ENCODE results near the gene TSPAN3. TPM values are rescaled to one million over a fixed set of nuclear protein-coding genes. Genes with fewer than 3 reads are reported as not detected.
A peak's percentile ranks its signal among the peaks of the same experiment; 100 is the strongest.

TSPAN3 gene
- total RNA-seq, 3 donors from 2014 or later (not counting 1 experiment from before 2014, with no cell fraction given): 18.7 to 37.4 (median 29.9) TPM

- intact Hi-C loops (cut with micrococcal nuclease): no loop called here
- Histone ChIP-seq H3K27me3 (ENCODE audit: control insufficient read depth, insufficient read depth, low read length) (no peaks in the 10 kb centered on the region), H3K27ac (ENCODE audit: low read length) (no peak overlapping the region), H3K9me3 (ENCODE audit: control insufficient read depth, insufficient read depth, low read length) (peaks cover 23% of the 10 kb centered on the region), H3K36me3 (ENCODE audit: control insufficient read depth, insufficient read depth, low read length) (peaks cover 38% of the 10 kb centered on the region), H3K4me1 (ENCODE audit: control insufficient read depth, insufficient read depth, low read length) (no peaks in the 10 kb centered on the region), H3K4me3 (ENCODE audit: low read length) (no peak overlapping the region)
- no peaks in the 10 kb centered on the region for H3K9me3 Mint-ChIP-seq
- H3K36me3 Mint-ChIP-seq: peaks cover 4% of the 10 kb centered on the region
- H3K4me3 Mint-ChIP-seq: no peak overlapping the region
- H3K27ac Mint-ChIP-seq: peak overlapping the region; percentile 86 to 97
- H3K4me1 Mint-ChIP-seq: peaks cover 36 to 45% of the 10 kb centered on the region in 2 donors
- WGBS (ENCODE audit: insufficient coverage): 91% methylated on average over 20 of the region's 20 CpGs
- ATAC-seq (no peak), DNase-seq (no peak)
- no peaks in the 10 kb centered on the region for H3K27me3 Mint-ChIP-seq (ENCODE audit: low read depth in 2 of 2)
- no peak for TF ChIP-seq CTCF (IDR thresholded peaks at IDR 0.05)
Measured at GRCh38 chr15:77042955-77043920, 27.7 kb downstream of the TSPAN3 start.

DNA sequence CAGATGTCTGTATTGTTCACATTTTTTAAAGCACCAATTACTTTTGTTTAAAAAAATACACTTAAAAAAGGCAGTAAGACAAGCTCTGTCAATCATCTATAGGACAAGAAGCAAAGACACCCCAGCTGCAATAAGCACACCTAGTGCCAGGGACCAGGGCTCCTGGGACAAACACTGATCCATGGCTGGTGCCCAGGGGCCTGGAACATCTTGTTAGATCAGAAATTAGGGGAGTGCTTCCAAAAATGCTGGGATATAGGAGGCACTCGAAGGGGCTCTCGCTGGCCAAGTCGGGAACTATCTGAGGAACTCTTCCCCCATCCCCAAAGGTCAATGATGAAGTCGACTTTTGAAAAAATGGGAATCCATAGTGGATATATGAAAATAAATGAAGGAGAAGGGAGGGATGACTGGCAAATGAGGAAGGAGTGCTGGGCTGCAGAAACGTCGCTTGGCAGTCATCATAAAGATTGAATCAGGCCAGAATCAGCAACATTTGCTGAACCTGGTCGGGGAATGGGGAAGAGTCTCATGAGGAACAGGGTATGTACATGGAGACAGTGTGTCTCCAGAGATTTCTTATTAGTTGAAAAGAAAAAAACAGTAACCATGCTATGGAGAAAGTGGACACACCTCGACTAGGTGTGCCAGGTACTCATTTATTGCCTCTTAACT, 28.5 kb downstream of the TSPAN3 start:
- no peak for TF ChIP-seq CTCF (IDR thresholded peaks at IDR 0.05)
- H3K27me3 ChIP-seq (ENCODE audit: control insufficient read depth, insufficient read depth, low read length): no peaks in the 10 kb centered on the region
- peaks cover 39% of the 10 kb centered on the region for H3K36me3 ChIP-seq (ENCODE audit: control insufficient read depth, insufficient read depth, low read length)
- Mint-ChIP-seq H3K27me3 (ENCODE audit: low read depth in 2 of 2) (no peaks in the 10 kb centered on the region), H3K36me3 (peaks cover 4% of the 10 kb centered on the region), H3K27ac (peak overlapping the region; percentile 86 to 97), H3K4me1 (peaks cover 36 to 53% of the 10 kb centered on the region in 2 donors), H3K4me3 (no peak overlapping the region), H3K9me3 (no peaks in the 10 kb centered on the region)
- no peak overlapping the region for H3K27ac ChIP-seq (ENCODE audit: low read length)
- intact Hi-C loops (cut with micrococcal nuclease): no loop called here
- ATAC-seq (no peak), DNase-seq (no peak)
- no peaks in the 10 kb centered on the region for H3K4me1 ChIP-seq (ENCODE audit: control insufficient read depth, insufficient read depth, low read length)
- H3K4me3 ChIP-seq (ENCODE audit: low read length): no peak overlapping the region
- H3K9me3 ChIP-seq (ENCODE audit: control insufficient read depth, insufficient read depth, low read length): peaks cover 23% of the 10 kb centered on the region
- 95% methylated on average over 5 of the region's 8 CpGs for WGBS (ENCODE audit: insufficient coverage)

DNA sequence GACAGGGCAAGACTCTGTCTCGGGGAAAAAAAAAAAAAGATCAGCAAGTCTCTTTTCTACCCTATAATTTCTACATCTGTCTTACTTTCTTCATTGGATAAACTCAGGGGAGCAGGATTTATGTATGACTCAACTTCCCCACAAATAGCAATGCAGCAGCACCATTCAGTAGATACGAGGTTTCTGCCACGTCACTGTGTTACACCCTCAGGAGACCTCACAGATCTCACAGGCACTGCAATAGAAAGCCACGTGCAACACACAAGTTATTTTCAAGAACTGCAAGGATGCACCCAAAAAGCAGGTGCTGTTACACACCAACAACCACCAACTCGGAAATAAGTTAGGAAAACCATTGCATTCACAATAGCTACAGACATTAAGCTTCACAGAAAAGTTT, 30.2 kb downstream of the TSPAN3 start:
- peaks cover 34 to 65% of the 10 kb centered on the region in 2 donors for H3K4me1 Mint-ChIP-seq
- no peak for TF ChIP-seq CTCF (IDR thresholded peaks at IDR 0.05)
- Histone ChIP-seq H3K36me3 (ENCODE audit: control insufficient read depth, insufficient read depth, low read length) (peaks cover 39% of the 10 kb centered on the region), H3K9me3 (ENCODE audit: control insufficient read depth, insufficient read depth, low read length) (peaks cover 23% of the 10 kb centered on the region), H3K27me3 (ENCODE audit: control insufficient read depth, insufficient read depth, low read length) (no peaks in the 10 kb centered on the region), H3K4me1 (ENCODE audit: control insufficient read depth, insufficient read depth, low read length) (peaks cover 5% of the 10 kb centered on the region), H3K27ac (ENCODE audit: low read length) (no peak overlapping the region), H3K4me3 (ENCODE audit: low read length) (no peak overlapping the region)
- H3K9me3 Mint-ChIP-seq: no peaks in the 10 kb centered on the region
- WGBS (ENCODE audit: insufficient coverage): 62% methylated on average over 5 of the region's 5 CpGs
- H3K36me3 Mint-ChIP-seq: peaks cover 4% of the 10 kb centered on the region
- no peak for DNase-seq
- H3K27me3 Mint-ChIP-seq (ENCODE audit: low read depth in 2 of 2): no peaks in the 10 kb centered on the region
- ATAC-seq: peak in 2 of 3 donors; percentile 27 to 51
- H3K4me3 Mint-ChIP-seq: peak overlapping the region; percentile 66
- intact Hi-C loops (cut with micrococcal nuclease): loop anchor here (2.0 kb wide), 1 partner anchor 30 kb away; the partner anchor contains the start of gene TSPAN3
- H3K27ac Mint-ChIP-seq: peak overlapping the region; percentile 86 to 97

All from natural killer cell (primary cell).